DMS53 treated with DMSO at 0.1 percent for 48 hours (cell line): ENCODE measurements around the gene CHD6.

Source experiments
- DNase-seq: peaks from one replicate; lab custom pipeline; 2025; ENCODE audit not compliant: unreplicated experiment; lab: John Stamatoyannopoulos, UW

The CHD6 gene

DNA sequence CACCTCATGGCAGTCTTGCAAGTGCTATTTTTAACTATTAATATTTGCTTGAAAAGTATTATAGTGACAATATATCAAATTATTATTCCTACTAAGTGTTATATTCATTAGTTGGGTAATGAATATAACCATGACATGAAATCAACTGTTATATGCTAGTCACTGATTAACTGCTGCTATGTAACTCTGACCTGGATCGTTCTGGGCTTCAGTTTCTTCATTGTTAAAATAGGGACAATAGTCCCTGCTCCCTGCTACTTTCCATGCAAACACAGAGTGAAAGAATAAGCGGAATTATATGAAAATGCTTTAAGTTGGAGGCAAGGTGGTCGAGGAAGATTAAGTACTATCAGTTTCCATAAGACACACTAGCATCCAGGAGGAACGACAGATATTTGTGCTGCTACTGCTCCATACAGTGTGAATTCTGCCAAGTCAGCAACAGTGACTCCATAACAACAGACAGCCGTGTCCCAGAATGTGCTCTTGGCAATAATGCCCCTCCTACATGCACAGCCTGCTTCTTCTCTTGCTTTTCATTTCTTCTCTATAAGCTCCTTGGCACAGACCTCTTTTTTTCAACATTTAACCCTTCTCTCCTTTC lies 107.2 kb downstream of the CHD6 start:
- peak; percentile 5 for DNase-seq

DNA sequence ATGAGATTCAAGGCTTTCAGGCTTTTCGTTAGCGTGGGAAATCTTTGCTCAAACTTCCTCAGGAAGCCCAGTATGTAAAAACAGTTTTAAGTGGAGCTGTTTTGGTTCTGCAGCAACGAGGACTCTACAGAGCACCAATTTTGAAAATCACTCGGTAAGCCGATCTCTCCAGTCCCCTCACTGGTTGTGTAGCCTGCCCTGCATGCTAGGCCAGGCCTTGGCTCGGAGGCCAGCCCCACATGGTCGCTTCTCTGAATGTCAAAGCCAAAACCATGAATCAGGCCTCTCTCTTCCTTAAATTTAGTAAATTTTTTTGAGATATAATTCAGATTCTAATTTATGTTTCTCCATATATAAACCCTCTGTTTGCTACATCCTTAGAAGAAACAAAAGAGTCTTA lies 108.0 kb downstream of the CHD6 start:
- DNase-seq, result no peak

DNA sequence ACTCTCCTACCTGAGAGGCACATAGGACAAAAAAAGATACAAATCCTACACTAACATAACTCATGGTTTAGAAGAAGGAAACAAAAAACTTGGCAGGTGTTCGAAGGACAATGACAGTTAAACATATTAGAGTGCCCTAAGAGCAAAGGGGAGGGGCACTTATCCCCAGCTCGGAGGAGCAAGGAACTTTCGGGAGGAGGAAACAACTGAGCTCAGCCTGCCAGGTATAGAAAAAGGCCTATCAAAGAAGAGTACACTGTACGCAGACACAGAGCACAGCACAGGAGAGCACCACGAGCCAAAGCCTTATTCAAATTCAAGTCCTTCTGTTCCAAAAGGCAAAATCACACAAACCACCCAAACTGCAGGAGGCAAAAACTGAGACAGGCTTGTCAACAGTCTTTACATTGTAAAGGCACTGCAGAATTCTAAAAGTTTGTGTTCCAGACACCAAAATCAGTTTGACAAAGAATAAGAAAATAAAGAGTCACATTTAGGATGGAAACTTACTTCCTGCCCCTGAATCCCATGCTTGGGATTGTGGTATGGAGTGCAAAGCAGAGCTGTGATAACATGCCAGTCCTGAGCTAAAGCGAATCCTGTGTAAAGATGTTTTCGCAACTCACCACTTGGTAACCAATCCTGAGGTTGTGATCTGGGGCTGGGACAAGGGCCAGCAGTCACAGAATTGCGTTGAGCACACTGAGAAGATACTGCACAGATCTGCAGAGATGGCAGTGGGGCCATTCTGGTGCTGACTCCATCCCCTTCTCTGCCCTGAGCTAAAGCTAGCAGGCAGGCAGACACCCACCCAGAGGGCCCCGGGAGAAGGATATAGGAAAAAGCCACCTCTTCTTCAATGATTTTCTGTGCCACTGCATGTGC lies 108.6 kb downstream of the CHD6 start:
- DNase-seq, result no peak

DNA sequence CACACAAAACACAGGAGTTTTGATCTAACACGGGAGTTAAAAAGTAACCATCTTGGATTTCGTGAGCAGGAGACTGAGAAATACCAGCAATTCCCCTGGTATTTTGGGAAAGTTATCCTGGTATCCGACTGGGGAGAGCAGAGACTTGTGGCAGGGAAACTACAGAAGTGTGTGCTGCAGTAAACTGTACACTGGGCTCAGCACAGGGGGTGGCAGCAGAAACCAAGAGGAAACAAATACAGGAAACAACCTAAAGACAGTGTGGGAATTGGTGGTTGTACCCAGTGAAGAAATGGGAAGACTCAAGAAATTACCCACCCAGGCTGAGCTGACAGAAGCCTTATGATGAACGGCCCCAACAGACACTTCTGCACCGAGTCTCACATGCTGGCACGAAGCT lies 109.8 kb downstream of the CHD6 start:
- DNase-seq, result peak; percentile 28

DNA sequence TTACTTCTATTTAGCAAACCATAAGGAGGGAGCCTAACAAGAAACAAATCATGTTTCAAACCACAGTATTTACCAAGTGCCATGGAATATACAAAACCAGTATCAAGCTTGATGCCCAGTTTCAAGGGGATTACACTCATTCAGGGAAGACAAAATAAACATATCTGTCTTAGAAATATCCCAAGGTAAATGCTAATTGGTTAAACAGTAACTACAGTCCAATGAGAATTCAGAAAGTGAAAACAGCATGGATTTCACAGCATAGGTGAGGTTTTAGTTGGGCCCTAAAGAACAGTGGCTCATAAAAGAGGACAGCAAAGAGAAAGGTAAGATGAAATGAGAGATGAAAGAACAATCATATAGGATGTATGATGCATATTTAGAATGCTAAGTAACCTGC lies 110.3 kb downstream of the CHD6 start:
- DNase-seq, result peak; percentile 52

DNA sequence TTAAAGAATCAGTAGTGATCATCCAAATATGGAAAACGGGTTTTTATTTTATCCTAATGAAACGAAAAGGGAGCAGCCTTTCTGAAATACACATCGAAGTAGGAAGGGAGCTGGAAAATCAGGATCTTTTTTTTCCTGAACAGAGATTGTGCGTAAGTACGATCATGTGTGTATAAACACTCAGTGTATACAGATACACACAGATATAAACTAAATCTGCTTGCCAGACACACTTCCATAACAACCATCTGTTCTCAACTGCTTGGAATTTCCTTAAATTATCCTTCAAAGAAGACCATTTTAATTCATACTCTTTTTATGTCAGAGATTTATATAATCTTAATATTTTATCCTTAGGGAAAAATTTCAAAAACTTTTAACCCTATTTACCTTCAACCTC lies 110.7 kb downstream of the CHD6 start:
- no peak for DNase-seq

DNA sequence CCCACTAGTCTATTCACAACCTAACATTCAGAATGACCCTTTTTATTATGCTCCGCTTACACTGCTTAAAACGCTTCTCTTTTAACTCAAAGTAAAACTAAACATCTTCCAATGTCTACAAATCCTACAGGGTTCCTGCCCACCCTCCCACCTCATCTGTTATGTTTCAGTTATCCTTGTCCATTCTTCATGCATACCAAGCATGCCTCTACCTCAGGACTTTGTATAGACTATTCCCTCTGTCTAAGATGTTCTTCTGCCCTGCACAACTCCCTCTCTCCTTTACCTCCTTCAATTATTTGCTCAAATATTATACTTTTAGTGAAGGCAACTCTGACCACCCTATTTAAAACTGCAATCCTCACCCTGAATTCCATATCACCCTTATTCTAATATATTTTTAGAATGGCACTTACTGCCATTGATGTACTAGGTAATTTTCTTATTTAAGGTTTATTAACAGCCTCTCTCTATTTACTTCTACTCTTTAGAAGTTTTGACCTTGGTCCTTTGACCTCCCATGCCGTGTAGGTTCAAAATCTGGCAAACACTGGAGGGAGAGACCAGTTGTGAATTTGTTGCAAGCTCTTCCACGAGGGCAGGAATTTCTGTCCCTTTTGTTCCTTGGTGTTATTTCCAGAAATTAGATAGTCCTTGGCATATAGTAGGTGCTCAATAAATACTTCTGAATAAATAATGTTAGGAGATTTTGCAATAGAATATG lies 111.8 kb downstream of the CHD6 start:
- no peak for DNase-seq

DNA sequence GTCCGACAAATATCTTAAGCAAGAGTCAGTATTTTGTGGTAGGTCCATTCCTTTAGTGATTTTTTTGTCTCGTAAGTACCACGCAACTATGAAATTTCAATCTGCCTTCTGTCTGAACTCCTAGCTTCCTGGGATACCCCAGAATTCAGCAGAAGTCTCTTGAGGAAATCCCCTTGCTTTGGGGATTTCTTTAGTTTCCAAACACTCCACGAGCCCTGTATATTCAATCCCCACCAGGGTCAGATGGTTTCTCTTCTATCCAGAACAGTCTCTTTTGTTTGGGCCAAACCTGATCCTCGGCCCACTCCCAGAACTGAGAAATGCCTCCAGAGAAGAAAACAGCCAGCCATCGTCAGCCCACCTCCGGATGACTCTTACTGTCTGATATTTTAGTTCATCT lies 113.0 kb downstream of the CHD6 start:
- DNase-seq, result no peak

DNA sequence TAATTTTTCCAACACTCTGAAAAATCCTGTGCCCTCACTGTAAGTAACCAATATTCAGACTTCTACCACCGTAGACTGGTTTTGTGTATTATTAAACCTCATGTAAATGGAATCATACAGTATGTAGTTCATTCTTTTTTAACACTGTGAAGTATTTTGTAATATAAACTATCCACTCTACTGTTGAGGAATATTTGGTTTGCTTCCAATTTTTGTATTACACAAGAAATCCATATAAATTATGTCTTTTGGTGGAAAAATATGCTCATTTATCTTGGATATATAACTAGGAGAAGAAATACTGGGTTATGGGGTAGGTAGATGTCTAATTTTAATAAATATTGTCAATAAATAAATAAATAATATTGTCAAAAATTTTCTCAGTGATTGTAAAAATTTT lies 116.8 kb downstream of the CHD6 start:
- DNase-seq, result no peak

DNA sequence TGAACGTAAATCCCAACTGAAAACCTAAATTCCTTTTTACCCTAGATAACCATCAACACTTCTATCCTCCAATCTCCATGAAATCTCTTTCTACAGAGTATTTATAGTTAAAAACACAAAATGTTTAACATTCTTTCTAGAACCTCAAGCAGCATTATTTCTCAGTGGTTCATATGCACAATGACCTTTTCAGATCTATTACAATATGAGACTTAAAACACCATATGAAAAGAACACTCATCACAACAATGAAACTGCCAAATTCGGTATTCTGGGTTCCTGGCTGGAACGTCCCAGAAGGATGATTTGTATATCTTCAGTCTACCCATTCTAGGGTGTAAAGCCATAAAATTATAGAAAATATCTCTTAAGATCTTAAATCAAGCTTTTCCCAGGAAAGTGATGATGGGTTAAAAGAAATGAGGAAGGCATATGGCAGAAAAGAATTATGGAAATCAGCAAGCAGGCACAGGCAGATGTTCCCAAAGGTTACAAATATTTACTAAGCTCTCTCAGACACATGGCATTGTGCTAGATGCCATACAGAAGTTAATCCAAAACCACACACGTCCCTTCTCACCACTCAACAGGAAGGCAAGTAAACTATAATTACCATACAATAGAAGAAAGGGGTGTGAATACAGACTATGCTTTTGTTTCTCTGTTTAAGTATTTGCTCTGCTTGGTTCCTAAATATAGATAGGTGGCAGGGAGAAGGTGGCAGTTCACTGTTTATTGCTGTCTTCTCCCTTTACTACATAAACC lies 118.0 kb downstream of the CHD6 start:
- peak; percentile 81 for DNase-seq

DNA sequence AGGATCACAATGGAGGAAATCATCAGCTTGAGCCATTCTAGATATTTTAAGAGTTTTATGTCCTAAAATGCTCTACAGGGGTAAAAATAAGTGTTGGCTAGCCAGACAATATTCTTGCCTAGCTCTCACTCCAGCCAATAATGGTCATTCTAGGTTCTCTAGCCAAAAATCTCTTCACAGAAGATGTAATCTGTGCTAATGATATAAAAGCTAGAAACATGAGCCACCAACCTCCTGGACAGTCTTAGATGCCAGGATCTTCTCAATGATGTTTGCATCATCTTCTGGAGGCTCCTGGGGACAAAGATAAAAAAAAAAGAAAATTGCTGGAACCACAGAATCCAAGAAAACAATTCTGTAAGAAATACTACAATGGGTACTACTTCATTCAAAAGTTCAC lies 119.1 kb downstream of the CHD6 start:
- DNase-seq, result no peak

DNA sequence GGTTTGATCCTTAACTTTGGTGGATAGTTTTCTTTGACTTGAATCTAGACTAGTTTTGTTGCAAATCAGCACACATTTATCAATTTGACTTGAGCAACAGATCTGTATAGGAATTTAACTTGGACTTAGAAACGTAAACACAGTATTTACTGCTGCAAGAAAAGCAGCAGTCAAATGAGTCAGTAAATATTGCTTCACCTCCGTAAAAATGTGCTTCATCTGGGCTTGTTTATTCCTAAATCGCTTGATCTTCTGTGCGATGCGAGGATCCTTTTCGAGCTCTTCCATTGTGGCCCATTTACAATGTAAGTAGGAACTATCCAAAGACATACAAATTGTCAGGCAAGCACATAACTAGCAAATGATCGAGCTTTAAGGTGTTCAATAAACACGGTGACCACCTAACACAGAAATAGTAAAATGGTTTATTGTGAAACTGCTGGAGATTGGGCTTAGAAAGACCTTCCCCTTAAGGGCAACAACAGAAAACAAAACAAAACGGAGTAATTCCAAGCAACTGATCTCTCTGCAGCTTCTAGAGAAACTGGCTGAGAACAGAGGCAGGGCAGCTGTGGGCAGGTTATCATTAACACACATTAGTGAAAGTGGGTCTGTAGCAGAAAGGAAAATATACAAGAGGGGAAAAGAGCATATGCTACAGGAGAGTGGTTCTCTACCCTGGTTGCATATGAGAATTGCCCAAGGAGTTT lies 120.8 kb downstream of the CHD6 start:
- DNase-seq, result no peak

DNA sequence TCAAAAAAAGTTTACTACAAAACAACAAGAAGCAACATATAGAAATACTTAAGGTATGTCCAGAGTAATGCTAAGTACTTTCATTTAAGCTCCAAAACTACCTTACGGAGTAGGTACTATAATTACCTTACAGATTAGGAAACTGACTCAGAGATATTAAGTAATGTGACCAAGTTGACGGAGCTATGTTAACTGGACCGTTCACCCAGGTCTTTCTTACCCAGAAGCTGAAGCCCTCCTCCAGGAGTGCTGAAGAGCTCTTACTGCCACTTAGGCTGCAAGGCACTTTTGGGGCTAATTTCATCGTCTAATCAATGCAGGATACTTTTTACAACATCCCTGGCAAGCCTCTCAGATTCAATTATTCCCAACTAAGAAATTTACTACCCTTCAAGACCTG lies 123.7 kb downstream of the CHD6 start:
- DNase-seq, result no peak

DNA sequence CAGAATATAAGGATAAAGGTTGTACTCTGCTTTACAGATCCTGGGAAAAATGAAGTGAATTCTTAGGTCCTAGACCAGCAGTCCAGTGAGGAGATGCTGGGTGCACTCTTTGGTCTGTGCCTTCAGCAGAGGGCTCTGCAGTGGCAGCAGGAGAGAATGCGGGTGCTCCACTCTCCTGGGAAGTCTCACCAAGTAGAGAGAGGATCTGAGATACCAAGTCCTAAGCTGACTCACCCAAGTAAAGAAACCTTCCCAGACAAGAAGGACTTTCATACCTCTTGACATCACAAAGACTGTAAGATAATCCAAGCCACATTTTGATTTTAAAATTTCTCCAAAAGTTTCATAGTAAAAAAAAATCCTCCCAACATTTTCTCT lies 134.6 kb downstream of the CHD6 start:
- no peak for DNase-seq

DNA sequence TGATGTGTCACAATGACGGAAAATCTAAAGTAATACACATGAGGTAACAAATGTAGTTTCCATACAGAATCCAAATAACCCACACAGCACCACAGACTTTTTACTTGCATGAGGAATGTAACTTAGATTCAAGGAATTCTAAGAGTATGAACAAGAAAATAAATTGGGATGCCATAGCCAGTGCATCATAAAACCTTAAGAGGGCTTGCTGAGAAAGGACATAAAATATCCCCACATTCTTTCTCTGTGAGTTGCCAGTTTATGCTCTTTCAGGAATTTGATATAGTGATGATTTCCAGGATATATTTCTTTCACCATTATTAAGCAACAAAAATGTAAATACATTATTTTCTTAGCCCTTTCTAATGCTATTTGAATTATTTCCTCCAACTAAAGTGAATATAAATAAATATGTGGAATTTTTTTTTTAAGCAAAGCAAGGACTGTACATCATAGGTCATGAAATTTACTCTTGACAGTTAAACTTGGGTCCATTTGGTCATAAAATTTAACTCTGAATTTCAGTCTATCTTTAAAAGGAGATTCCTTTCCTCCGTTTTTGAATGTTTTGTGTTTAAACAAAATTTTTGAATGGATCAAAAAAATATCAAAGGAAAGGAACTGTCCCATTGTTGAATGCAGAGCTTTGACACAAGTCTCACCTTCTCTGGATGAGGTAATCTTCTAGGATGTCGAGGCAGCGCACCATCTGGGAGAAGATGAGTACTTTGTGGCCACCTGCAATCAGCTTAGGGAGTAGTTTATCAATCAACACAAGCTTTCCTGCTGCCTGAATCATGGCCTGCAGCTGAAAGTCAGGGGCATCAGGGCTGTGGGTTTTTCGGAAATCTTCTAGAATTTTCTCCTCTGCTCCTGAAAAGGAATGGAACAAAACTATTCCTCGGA lies 135.3 kb downstream of the CHD6 start:
- DNase-seq, result no peak

DNA sequence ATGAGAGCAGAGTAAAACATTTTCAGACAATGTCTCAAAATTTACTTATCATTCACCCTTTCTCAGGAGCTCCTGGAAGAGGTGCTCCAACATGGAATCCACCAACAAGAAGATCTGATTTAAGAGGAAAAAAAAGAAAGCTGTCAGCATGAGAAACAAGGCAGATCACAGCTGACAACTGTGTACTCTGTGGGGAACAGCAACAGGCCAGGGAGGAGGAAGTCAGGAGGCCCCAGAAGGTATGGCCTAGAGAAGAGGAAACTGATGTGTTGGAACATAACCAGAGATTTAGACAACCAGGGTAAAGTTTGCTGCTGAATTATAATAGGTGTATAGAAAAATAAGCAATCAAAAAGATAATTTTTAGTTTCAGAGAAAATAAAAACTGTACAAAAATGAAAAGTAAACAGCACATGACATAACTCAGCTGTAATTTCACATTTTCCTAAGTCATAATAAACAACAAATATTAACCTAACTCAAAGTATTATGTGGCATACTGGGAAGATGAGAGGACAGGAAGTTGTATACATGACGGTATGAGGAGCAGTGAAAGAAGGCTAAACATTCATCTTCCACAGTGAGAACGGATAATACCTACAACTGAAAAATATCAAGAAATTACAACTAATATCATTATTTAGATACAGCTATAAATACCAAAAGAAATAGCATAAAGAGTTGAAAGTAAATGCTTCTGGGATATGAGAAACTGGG lies 138.0 kb downstream of the CHD6 start:
- DNase-seq, result peak; percentile 50

DNA sequence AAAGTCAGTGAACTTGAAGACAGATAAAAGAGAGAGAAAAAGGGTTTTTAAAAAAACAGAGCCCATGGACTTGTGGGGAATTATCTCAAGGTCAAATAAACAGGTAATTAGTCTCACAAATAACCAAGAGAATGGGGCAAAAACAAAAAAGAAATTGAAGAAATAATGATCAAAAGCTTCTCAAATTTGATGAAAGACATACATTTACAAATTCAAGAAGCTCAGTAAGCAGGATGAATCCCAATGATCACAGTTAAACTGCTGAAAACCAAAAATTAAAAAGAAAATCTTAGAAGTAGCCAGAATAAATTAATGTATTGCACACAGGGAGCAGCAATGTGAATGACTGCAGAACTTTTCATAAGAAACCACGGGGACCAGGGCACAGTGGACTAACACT lies 139.1 kb downstream of the CHD6 start:
- DNase-seq, result no peak

DNA sequence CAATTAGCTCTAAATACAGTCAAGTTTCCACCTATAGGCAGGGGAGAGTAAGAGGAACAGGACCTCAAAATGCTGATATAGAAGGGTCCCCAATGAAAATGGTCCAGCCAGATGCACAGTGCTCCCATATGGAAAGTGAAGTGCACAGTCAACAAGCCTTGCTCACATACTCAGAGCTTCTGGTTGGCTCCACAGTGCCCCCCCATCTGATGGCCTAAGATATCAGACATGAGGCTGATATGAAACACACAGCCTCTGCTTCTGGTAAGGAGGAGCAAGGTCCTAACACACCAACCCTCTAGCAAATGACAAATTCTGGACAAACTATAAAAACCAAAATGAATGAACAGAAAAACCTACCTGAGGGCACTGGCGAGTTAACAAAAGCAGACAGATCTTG lies 140.2 kb downstream of the CHD6 start:
- no peak for DNase-seq

DNA sequence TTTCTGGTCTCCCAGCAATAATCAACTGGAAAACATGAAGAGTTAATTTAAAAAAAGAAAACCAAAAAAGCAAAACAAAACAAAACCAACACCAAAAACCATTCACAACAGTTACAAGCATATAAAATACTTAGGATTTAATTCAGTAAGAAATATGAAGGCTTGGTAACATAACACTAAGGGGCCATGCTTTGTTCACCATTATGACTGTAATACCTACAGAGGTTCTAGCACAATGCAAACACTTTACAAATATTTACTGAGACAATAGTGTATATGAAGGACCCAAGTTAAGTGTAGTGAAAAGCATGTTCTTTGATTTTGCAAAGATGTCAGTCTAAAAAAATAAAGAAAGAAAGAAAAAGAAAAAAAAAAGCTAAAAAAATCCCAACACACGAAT lies 141.7 kb downstream of the CHD6 start:
- peak; percentile 87 for DNase-seq
